ENCODE results near the gene RPL7L1. TPM values are rescaled to one million over a fixed set of nuclear protein-coding genes. Genes with fewer than 3 reads are reported as not detected.

RPL7L1 gene
- total and polyA plus RNA-seq, 2 of the 13 experiments (the other 11 are each of a cell fraction or from before 2014, with no cell fraction given): 51.6 to 179 TPM

- TF ChIP-seq ZNF639 (CRISPR knock-in tag; conservative IDR thresholded peaks at IDR 0.05) (0 out of 2 replicates have a peak, but pooled peaks have one; percentile 30), AGO2 (optimal IDR thresholded peaks at IDR 0.05; ENCODE audit: low read depth, low read length) (no peak), ZNF337 (CRISPR knock-in tag; IDR thresholded peaks at IDR 0.05; ENCODE audit: borderline replicate concordance, low read depth) (no peak), CHCHD3 (CRISPR knock-in tag; IDR thresholded peaks at IDR 0.05) (peak; percentile 90), ZNF234 (CRISPR knock-in tag; conservative IDR thresholded peaks at IDR 0.05) (no peak), DPF2 (CRISPR knock-in tag; IDR thresholded peaks at IDR 0.05; ENCODE audit: borderline replicate concordance, low read depth) (peak; percentile 91), TBP (CRISPR knock-in tag; IDR thresholded peaks at IDR 0.05) (no peak), ARID2 (CRISPR knock-in tag; IDR thresholded peaks at IDR 0.05; ENCODE audit: borderline replicate concordance) (no peak), HIC2 (CRISPR knock-in tag; IDR thresholded peaks at IDR 0.05; ENCODE audit: low read depth) (peak; percentile 89; the same call in 1 of the 2 replicates), ZNF224 (CRISPR knock-in tag; IDR thresholded peaks at IDR 0.05) (no peak), HNRNPLL (IDR thresholded peaks at IDR 0.05; ENCODE audit: low read depth, low read length, poor library complexity, severe bottlenecking) (no peak), GPBP1L1 (CRISPR knock-in tag; IDR thresholded peaks at IDR 0.05) (no peak), ZNF292 (CRISPR knock-in tag; IDR thresholded peaks at IDR 0.05; ENCODE audit: borderline replicate concordance, low read depth) (peak; percentile 87; the same call in 1 of the 2 replicates), ZNF556 (CRISPR knock-in tag; IDR thresholded peaks at IDR 0.05; ENCODE audit: borderline replicate concordance) (peak; percentile 75), ATF1 (CRISPR knock-in tag; IDR thresholded peaks at IDR 0.05) (no peak), REPIN1 (CRISPR knock-in tag; IDR thresholded peaks at IDR 0.05; ENCODE audit: borderline replicate concordance, low read depth) (peak; percentile 97), KMT2B (CRISPR knock-in tag; IDR thresholded peaks at IDR 0.05) (peak; percentile 54; the same call in 1 of the 2 replicates), ZNF703 (CRISPR knock-in tag; IDR thresholded peaks at IDR 0.05; ENCODE audit: borderline replicate concordance) (no peak), ZNF747 (CRISPR knock-in tag; IDR thresholded peaks at IDR 0.05; ENCODE audit: borderline replicate concordance) (no peak; the same call in 1 of the 2 replicates), ZNF792 (CRISPR knock-in tag; IDR thresholded peaks at IDR 0.05) (peak; percentile 87), ZNF446 (CRISPR knock-in tag; IDR thresholded peaks at IDR 0.05) (no peak; the same call in 1 of the 2 replicates), HBP1 (CRISPR knock-in tag; IDR thresholded peaks at IDR 0.05; ENCODE audit: low read depth) (no peak), MZF1 (CRISPR knock-in tag; IDR thresholded peaks at IDR 0.05; ENCODE audit: borderline replicate concordance) (no peak), SMAD9 (CRISPR knock-in tag; IDR thresholded peaks at IDR 0.05) (no peak)
Observed at GRCh38 chr6:42938987-42939809, 59.8 kb downstream of the RPL7L1 start (continued).
